ENCODE data around the gene TLL1. TPM values are rescaled to one million over a fixed set of nuclear protein-coding genes. Genes with fewer than 3 reads are reported as not detected.

The TLL1 gene
- total RNA-seq, 2 experiments from 2014 or later: not detected

GRCh38 chr4:166012129-166013030, 139.3 kb downstream of the TLL1 start:
- H3K27me3 Mint-ChIP-seq: no peaks in the 10 kb centered on the region
- CTCF ChIA-PET: no interaction called here
- H3K27ac Mint-ChIP-seq: no peak overlapping the region
- DNase-seq: no peak
- H3K4me3 Mint-ChIP-seq: no peak overlapping the region
- POLR2A ChIA-PET: no interaction called here
- H3K9me3 Mint-ChIP-seq: no peaks in the 10 kb centered on the region
- no peaks in the 10 kb centered on the region for H3K4me1 Mint-ChIP-seq
- no peaks in the 10 kb centered on the region for H3K36me3 Mint-ChIP-seq (ENCODE audit: low read depth)

GRCh38 chr4:166014411-166014810, 141.4 kb downstream of the TLL1 start:
- ChIA-PET POLR2A (no interaction called here), CTCF (no interaction called here)
- H3K4me1 Mint-ChIP-seq: no peaks in the 10 kb centered on the region
- H3K9me3 Mint-ChIP-seq: no peaks in the 10 kb centered on the region
- no peaks in the 10 kb centered on the region for H3K27me3 Mint-ChIP-seq
- no peaks in the 10 kb centered on the region for H3K36me3 Mint-ChIP-seq (ENCODE audit: low read depth)
- no peak overlapping the region for H3K27ac Mint-ChIP-seq
- no peak overlapping the region for H3K4me3 Mint-ChIP-seq
- no peak for DNase-seq

- no peaks in the 10 kb centered on the region for H3K4me1 Mint-ChIP-seq
- no peaks in the 10 kb centered on the region for H3K27me3 Mint-ChIP-seq
- H3K36me3 Mint-ChIP-seq (ENCODE audit: low read depth): no peaks in the 10 kb centered on the region
- CTCF ChIA-PET: no interaction called here
- no peak for DNase-seq
- H3K9me3 Mint-ChIP-seq: no peaks in the 10 kb centered on the region
- no peak overlapping the region for H3K27ac Mint-ChIP-seq
- no peak overlapping the region for H3K4me3 Mint-ChIP-seq
- POLR2A ChIA-PET: no interaction called here
Observed at GRCh38 chr4:166017804-166018203, 144.8 kb downstream of the TLL1 start.

GRCh38 chr4:166019441-166020220, 146.6 kb downstream of the TLL1 start:
- ChIA-PET POLR2A (no interaction called here), CTCF (no interaction called here)
- no peaks in the 10 kb centered on the region for H3K4me1 Mint-ChIP-seq
- no peak overlapping the region for H3K4me3 Mint-ChIP-seq
- no peaks in the 10 kb centered on the region for H3K9me3 Mint-ChIP-seq
- H3K27ac Mint-ChIP-seq: no peak overlapping the region
- H3K36me3 Mint-ChIP-seq (ENCODE audit: low read depth): no peaks in the 10 kb centered on the region
- no peak for DNase-seq
- H3K27me3 Mint-ChIP-seq: no peaks in the 10 kb centered on the region

- POLR2A ChIA-PET: no interaction called here
- H3K4me1 Mint-ChIP-seq: no peaks in the 10 kb centered on the region
- H3K27me3 Mint-ChIP-seq: no peaks in the 10 kb centered on the region
Observed at GRCh38 chr4:166021617-166022016, 148.6 kb downstream of the TLL1 start.

GRCh38 chr4:166034965-166035364, 161.9 kb downstream of the TLL1 start:
- ChIA-PET CTCF (no interaction called here), POLR2A (no interaction called here)
- no peak for DNase-seq
- Mint-ChIP-seq H3K27ac (no peak overlapping the region), H3K27me3 (no peaks in the 10 kb centered on the region), H3K36me3 (ENCODE audit: low read depth) (no peaks in the 10 kb centered on the region), H3K4me1 (no peaks in the 10 kb centered on the region), H3K9me3 (no peaks in the 10 kb centered on the region), H3K4me3 (no peak overlapping the region)

More at GRCh38 chr4:166021617-166022016, 148.6 kb downstream of the TLL1 start:
- no peak overlapping the region for H3K27ac Mint-ChIP-seq
- DNase-seq: no peak
- no peaks in the 10 kb centered on the region for H3K9me3 Mint-ChIP-seq
- CTCF ChIA-PET: no interaction called here
- H3K36me3 Mint-ChIP-seq (ENCODE audit: low read depth): no peaks in the 10 kb centered on the region
- no peak overlapping the region for H3K4me3 Mint-ChIP-seq

- Mint-ChIP-seq H3K4me1 (no peaks in the 10 kb centered on the region), H3K27ac (no peak overlapping the region), H3K9me3 (no peaks in the 10 kb centered on the region), H3K27me3 (no peaks in the 10 kb centered on the region), H3K4me3 (no peak overlapping the region), H3K36me3 (ENCODE audit: low read depth) (no peaks in the 10 kb centered on the region)
- ChIA-PET CTCF (no interaction called here), POLR2A (no interaction called here)
- DNase-seq: no peak
Observed at GRCh38 chr4:166039822-166040221, 166.8 kb downstream of the TLL1 start.

- Mint-ChIP-seq H3K36me3 (ENCODE audit: low read depth) (no peaks in the 10 kb centered on the region), H3K4me3 (no peak overlapping the region), H3K9me3 (no peaks in the 10 kb centered on the region), H3K27ac (no peak overlapping the region), H3K4me1 (no peaks in the 10 kb centered on the region), H3K27me3 (no peaks in the 10 kb centered on the region)
- CTCF ChIA-PET: no interaction called here
- no peak for DNase-seq
- POLR2A ChIA-PET: no interaction called here
Observed at GRCh38 chr4:166042510-166043055, 169.5 kb downstream of the TLL1 start.

- no peak overlapping the region for H3K27ac Mint-ChIP-seq
- H3K36me3 Mint-ChIP-seq (ENCODE audit: low read depth): no peaks in the 10 kb centered on the region
- no peaks in the 10 kb centered on the region for H3K27me3 Mint-ChIP-seq
- CTCF ChIA-PET: no interaction called here
- DNase-seq: no peak
- peaks cover 2% of the 10 kb centered on the region for H3K9me3 Mint-ChIP-seq
- H3K4me1 Mint-ChIP-seq: no peaks in the 10 kb centered on the region
- POLR2A ChIA-PET: no interaction called here
- no peak overlapping the region for H3K4me3 Mint-ChIP-seq
Observed at GRCh38 chr4:166043801-166044200, 170.8 kb downstream of the TLL1 start.

GRCh38 chr4:166044871-166045270, 171.8 kb downstream of the TLL1 start:
- no peaks in the 10 kb centered on the region for H3K4me1 Mint-ChIP-seq
- ChIA-PET CTCF (no interaction called here), POLR2A (no interaction called here)
- H3K36me3 Mint-ChIP-seq (ENCODE audit: low read depth): no peaks in the 10 kb centered on the region
- H3K9me3 Mint-ChIP-seq: peaks cover 2% of the 10 kb centered on the region
- no peak overlapping the region for H3K4me3 Mint-ChIP-seq
- H3K27me3 Mint-ChIP-seq: no peaks in the 10 kb centered on the region
- no peak overlapping the region for H3K27ac Mint-ChIP-seq
- DNase-seq: no peak

GRCh38 chr4:166045457-166045856, 172.4 kb downstream of the TLL1 start:
- ChIA-PET POLR2A (no interaction called here), CTCF (no interaction called here)
- DNase-seq: peak; percentile 16
- no peak overlapping the region for H3K4me3 Mint-ChIP-seq
- H3K36me3 Mint-ChIP-seq (ENCODE audit: low read depth): no peaks in the 10 kb centered on the region
- H3K4me1 Mint-ChIP-seq: no peaks in the 10 kb centered on the region
- no peak overlapping the region for H3K27ac Mint-ChIP-seq
- H3K9me3 Mint-ChIP-seq: peaks cover 2% of the 10 kb centered on the region
- no peaks in the 10 kb centered on the region for H3K27me3 Mint-ChIP-seq

GRCh38 chr4:166049036-166049435, 176.0 kb downstream of the TLL1 start:
- Mint-ChIP-seq H3K36me3 (ENCODE audit: low read depth) (no peaks in the 10 kb centered on the region), H3K4me3 (no peak overlapping the region), H3K4me1 (no peaks in the 10 kb centered on the region), H3K27me3 (no peaks in the 10 kb centered on the region), H3K9me3 (peaks cover 2% of the 10 kb centered on the region), H3K27ac (no peak overlapping the region)
- no peak for DNase-seq
- ChIA-PET POLR2A (no interaction called here), CTCF (no interaction called here)

GRCh38 chr4:166064721-166065120, 191.7 kb downstream of the TLL1 start:
- H3K27ac Mint-ChIP-seq: no peak overlapping the region
- H3K4me3 Mint-ChIP-seq: no peak overlapping the region
- H3K36me3 Mint-ChIP-seq (ENCODE audit: low read depth): no peaks in the 10 kb centered on the region
- H3K4me1 Mint-ChIP-seq: no peaks in the 10 kb centered on the region
- ChIA-PET POLR2A (no interaction called here), CTCF (no interaction called here)
- H3K9me3 Mint-ChIP-seq: no peaks in the 10 kb centered on the region
- H3K27me3 Mint-ChIP-seq: no peaks in the 10 kb centered on the region
- DNase-seq: no peak

- DNase-seq: no peak
- no peaks in the 10 kb centered on the region for H3K9me3 Mint-ChIP-seq
- ChIA-PET POLR2A (no interaction called here), CTCF (no interaction called here)
- H3K36me3 Mint-ChIP-seq (ENCODE audit: low read depth): no peaks in the 10 kb centered on the region
- no peak overlapping the region for H3K27ac Mint-ChIP-seq
- H3K27me3 Mint-ChIP-seq: no peaks in the 10 kb centered on the region
- H3K4me3 Mint-ChIP-seq: no peak overlapping the region
- no peaks in the 10 kb centered on the region for H3K4me1 Mint-ChIP-seq
Observed at GRCh38 chr4:166065324-166065723, 192.3 kb downstream of the TLL1 start.

Measured in activated CD4-positive, alpha-beta memory T cell treated with anti-CD3 and anti-CD28 coated beads, Interleukin-2, amount 10 ng/mL, durations not matched to agents 7 days and 5 days (primary cell).